Panc1 (cell line): ENCODE data around the gene SLC30A7. TPM values are rescaled to one million over a fixed set of nuclear protein-coding genes. Genes with fewer than 3 reads are reported as not detected.

Experiments used
- ATAC-seq: fragments of 200-7000 bp; cut with Tn5 transposase; 2 replicates; pipeline ENCODE4 v1.9.1; 2020; ENCODE audit warnings: mild to moderate bottlenecking, moderate library complexity
- BruUV-seq: library from RNA; stranded (reverse); fragments of 400-500 nt; replicated peaks from 2 replicates; lab custom pipeline; 2021; lab: Mats Ljungman, UMichigan
- CTCF ChIA-PET: fragments of 300-600 bp; sonication (Branson Sonifier 250); formaldehyde crosslinking; loops from one replicate; lab custom pipeline; 2022; ENCODE audit warnings: antibody characterized with exemption; lab: Charles Lee
- POLR2A ChIA-PET: fragments of 300-600 bp; sonication (Branson Sonifier 250); formaldehyde crosslinking; loops from one replicate; lab custom pipeline; 2022; ENCODE audit warnings: antibody characterized with exemption; lab: Charles Lee
- DNase-seq: peaks from one replicate; pipeline ENCODE4 v3.0.0-alpha.2; 2010; ENCODE audit warnings: low read depth, low spot score
- H3K27ac ChIP-seq: 2 replicates; pipeline ENCODE4 v1.5.1; 2011; ENCODE audit warnings: mild to moderate bottlenecking, low read length, inconsistent platforms
- H3K27me3 ChIP-seq: fragments of 200-500 bp; sonication (Bioruptor generic); 2 replicates; pipeline ENCODE4 v1.6.0; 2014; ENCODE audit warnings: low read length, inconsistent platforms; ENCODE audit not compliant: control insufficient read depth, insufficient read depth
- H3K36me3 ChIP-seq: fragments of 200-500 bp; sonication (Bioruptor generic); 2 replicates; pipeline ENCODE4 v1.5.1; 2014; ENCODE audit warnings: inconsistent platforms, mild to moderate bottlenecking, low read length, moderate library complexity; ENCODE audit not compliant: control insufficient read depth, insufficient read depth
- H3K4me1 ChIP-seq: 2 replicates; pipeline ENCODE4 v1.5.1; 2011; ENCODE audit warnings: inconsistent platforms, mild to moderate bottlenecking, low read length, moderate library complexity; ENCODE audit not compliant: control insufficient read depth, insufficient read depth
- H3K4me3 ChIP-seq, 2 experiments: 2 replicates each; pipeline ENCODE4 v1.5.1; 2011 to 2012; ENCODE audit warnings: low read depth in 2 of 2, low read length in 2 of 2, mild to moderate bottlenecking in 2 of 2, inconsistent platforms in 1 of 2, moderate library complexity in 1 of 2
- H3K9me3 ChIP-seq: fragments of 200-500 bp; sonication (Bioruptor generic); 2 replicates; pipeline ENCODE4 v1.5.1; 2014; ENCODE audit warnings: low read depth, mild to moderate bottlenecking, inconsistent platforms, low read length, moderate library complexity; ENCODE audit not compliant: control insufficient read depth, insufficient read depth
- POLR2AphosphoS5 ChIP-seq: IDR thresholded peaks from 2 replicates; pipeline ENCODE4 v1.6.1; 2012; ENCODE audit warnings: mild to moderate bottlenecking, low read depth, low read length, moderate library complexity
- SIN3A ChIP-seq: IDR thresholded peaks from 2 replicates; pipeline ENCODE4 v1.6.1; 2012; ENCODE audit warnings: low read depth, mild to moderate bottlenecking, low read length, moderate library complexity, borderline replicate concordance; ENCODE audit not compliant: insufficient read depth
- TCF7L2 ChIP-seq: IDR thresholded peaks from 2 replicates; pipeline ENCODE4 v1.6.1; 2011; ENCODE audit warnings: mild to moderate bottlenecking, low read depth, low read length, inconsistent platforms
- in situ Hi-C: cut with HindIII; loops from 2 replicates; pipeline ENCODE4 v1.10.0; 2016; ENCODE audit warnings: low sequenced_read_pairs, low pct_unique_long_range_greater_than_20kb
- intact Hi-C: fragments of 100-400 bp; cut with micrococcal nuclease; formaldehyde crosslinking; loops from one replicate; pipeline ENCODE4 v1.10.0; 2022; ENCODE audit not compliant: unreplicated experiment
- total RNA-seq: library from RNA; stranded (reverse); gene quantifications from one replicate; pipeline ENCODE4 v1.2.1, GENCODE V29; 2021; ENCODE audit not compliant: unreplicated experiment
- TF ChIP-seq, protein P1 (sequence below): fragments of 450-650 bp; IDR thresholded peaks from 2 replicates; pipeline ENCODE4 v1.5.1; 2017; ENCODE audit warnings: mild to moderate bottlenecking
- TF ChIP-seq, protein P2 (sequence below), 2 experiments: IDR thresholded peaks; 2 replicates each; pipeline ENCODE4 v1.6.1; 2011 to 2012; ENCODE audit warnings: low read depth in 2 of 2, control low read depth in 1 of 2, low read length in 1 of 2, mild to moderate bottlenecking in 1 of 2, moderate library complexity in 1 of 2; ENCODE audit not compliant: insufficient read depth in 1 of 2

The SLC30A7 gene
- total RNA-seq, 1 experiment from 2014 or later = 18.5 TPM

- DNase-seq (no peak), ATAC-seq (no peak)
- in situ Hi-C loops = no loop called here
- H3K27ac ChIP-seq = no peak overlapping the region
- intact Hi-C loops = no loop called here
- TF ChIP-seq POLR2AphosphoS5 (no peak), SIN3A (no peak), TCF7L2 (no peak)
- TF ChIP-seq, protein P1, sequence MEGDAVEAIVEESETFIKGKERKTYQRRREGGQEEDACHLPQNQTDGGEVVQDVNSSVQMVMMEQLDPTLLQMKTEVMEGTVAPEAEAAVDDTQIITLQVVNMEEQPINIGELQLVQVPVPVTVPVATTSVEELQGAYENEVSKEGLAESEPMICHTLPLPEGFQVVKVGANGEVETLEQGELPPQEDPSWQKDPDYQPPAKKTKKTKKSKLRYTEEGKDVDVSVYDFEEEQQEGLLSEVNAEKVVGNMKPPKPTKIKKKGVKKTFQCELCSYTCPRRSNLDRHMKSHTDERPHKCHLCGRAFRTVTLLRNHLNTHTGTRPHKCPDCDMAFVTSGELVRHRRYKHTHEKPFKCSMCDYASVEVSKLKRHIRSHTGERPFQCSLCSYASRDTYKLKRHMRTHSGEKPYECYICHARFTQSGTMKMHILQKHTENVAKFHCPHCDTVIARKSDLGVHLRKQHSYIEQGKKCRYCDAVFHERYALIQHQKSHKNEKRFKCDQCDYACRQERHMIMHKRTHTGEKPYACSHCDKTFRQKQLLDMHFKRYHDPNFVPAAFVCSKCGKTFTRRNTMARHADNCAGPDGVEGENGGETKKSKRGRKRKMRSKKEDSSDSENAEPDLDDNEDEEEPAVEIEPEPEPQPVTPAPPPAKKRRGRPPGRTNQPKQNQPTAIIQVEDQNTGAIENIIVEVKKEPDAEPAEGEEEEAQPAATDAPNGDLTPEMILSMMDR = no peak
- TF ChIP-seq, protein P2, sequence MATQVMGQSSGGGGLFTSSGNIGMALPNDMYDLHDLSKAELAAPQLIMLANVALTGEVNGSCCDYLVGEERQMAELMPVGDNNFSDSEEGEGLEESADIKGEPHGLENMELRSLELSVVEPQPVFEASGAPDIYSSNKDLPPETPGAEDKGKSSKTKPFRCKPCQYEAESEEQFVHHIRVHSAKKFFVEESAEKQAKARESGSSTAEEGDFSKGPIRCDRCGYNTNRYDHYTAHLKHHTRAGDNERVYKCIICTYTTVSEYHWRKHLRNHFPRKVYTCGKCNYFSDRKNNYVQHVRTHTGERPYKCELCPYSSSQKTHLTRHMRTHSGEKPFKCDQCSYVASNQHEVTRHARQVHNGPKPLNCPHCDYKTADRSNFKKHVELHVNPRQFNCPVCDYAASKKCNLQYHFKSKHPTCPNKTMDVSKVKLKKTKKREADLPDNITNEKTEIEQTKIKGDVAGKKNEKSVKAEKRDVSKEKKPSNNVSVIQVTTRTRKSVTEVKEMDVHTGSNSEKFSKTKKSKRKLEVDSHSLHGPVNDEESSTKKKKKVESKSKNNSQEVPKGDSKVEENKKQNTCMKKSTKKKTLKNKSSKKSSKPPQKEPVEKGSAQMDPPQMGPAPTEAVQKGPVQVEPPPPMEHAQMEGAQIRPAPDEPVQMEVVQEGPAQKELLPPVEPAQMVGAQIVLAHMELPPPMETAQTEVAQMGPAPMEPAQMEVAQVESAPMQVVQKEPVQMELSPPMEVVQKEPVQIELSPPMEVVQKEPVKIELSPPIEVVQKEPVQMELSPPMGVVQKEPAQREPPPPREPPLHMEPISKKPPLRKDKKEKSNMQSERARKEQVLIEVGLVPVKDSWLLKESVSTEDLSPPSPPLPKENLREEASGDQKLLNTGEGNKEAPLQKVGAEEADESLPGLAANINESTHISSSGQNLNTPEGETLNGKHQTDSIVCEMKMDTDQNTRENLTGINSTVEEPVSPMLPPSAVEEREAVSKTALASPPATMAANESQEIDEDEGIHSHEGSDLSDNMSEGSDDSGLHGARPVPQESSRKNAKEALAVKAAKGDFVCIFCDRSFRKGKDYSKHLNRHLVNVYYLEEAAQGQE (IDR thresholded peaks at IDR 0.05; ENCODE audit: insufficient read depth in 1 of 2, low read depth in 2 of 2, low read length in 1 of 2) = no peak
- H3K9me3 ChIP-seq = no peaks in the 10 kb centered on the region
- no TSS peak for BruUV-seq
- POLR2A ChIA-PET = no interaction called here
- H3K36me3 ChIP-seq = no peaks in the 10 kb centered on the region; the same call in 1 of the 2 replicates
- H3K27me3 ChIP-seq = no peaks in the 10 kb centered on the region
- no peaks in the 10 kb centered on the region for H3K4me1 ChIP-seq
- CTCF ChIA-PET = no interaction called here
- no peak overlapping the region for H3K4me3 ChIP-seq
Observed at GRCh38 chr1:101008229-101008834, 112.4 kb downstream of the SLC30A7 start.

DNA sequence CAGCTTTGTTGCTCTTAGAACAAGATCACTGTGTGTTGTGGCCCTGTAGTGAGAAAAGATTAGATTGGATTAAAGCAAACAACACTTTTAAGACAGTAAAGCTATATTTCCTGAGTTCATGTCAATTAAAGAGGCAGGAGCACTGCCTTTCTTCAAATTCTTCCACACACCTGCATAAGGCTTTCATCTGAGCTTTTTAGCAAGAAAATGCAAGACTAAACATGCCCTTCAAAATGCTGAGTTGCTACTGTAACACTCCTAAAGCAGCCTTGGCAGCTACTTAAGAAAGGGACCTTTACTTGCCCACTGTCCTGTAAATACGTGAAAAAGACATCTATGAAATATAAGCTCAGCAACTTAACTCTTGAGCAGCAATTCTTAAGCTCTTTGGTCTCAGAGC, 117.9 kb downstream of the SLC30A7 start:
- Histone ChIP-seq H3K4me1 (no peaks in the 10 kb centered on the region), H3K4me3 (no peak overlapping the region), H3K36me3 (no peaks in the 10 kb centered on the region; the same call in 1 of the 2 replicates), H3K27me3 (no peaks in the 10 kb centered on the region), H3K27ac (no peak overlapping the region), H3K9me3 (no peaks in the 10 kb centered on the region)
- POLR2A ChIA-PET = no interaction called here
- in situ Hi-C loops = no loop called here
- TF ChIP-seq TCF7L2 (no peak), POLR2AphosphoS5 (no peak)
- TF ChIP-seq, protein P2 (IDR thresholded peaks at IDR 0.05; ENCODE audit: insufficient read depth in 1 of 2, low read depth in 2 of 2, low read length in 1 of 2) = no peak
- BruUV-seq = no TSS peak
- ATAC-seq (no peak), DNase-seq (no peak)
- CTCF ChIA-PET = no interaction called here
- intact Hi-C loops = no loop called here
